Mucosa of descending colon (tissue), 3 donors: ENCODE data around the gene ZNF462. TPM values are rescaled to one million over a fixed set of nuclear protein-coding genes. Genes with fewer than 3 reads are reported as not detected.

Source experiments
- ATAC-seq: fragments of 200-7000 bp; cut with Tn5 transposase; one replicate; pipeline ENCODE4 v1.9.1; 2020; ENCODE audit warnings: mild to moderate bottlenecking, moderate library complexity
- DNase-seq, 3 donors: peaks; one replicate each; pipeline ENCODE4 v3.0.0-alpha.2; 2020
- H3K36me3 ChIP-seq: fragments of 200-600 bp; one replicate; pipeline ENCODE4 v1.8.0; 2021; ENCODE audit warnings: low read depth, mild to moderate bottlenecking
- H3K4me1 ChIP-seq: fragments of 200-600 bp; one replicate; pipeline ENCODE4 v1.8.0; 2021; ENCODE audit warnings: low read depth, mild to moderate bottlenecking
- H3K4me3 ChIP-seq: fragments of 200-600 bp; one replicate; pipeline ENCODE4 v1.8.0; 2021; ENCODE audit warnings: mild to moderate bottlenecking
- H3K9me3 ChIP-seq: fragments of 200-600 bp; one replicate; pipeline ENCODE4 v1.8.0; 2021; ENCODE audit warnings: mild to moderate bottlenecking
- CTCF ChIP-seq: fragments of 200-600 bp; IDR thresholded peaks from one replicate; pipeline ENCODE4 v1.8.0; 2022; ENCODE audit warnings: antibody characterized with exemption, mild to moderate bottlenecking
- intact Hi-C, 2 donors: fragments of 100-400 bp; cut with DNase I in 1 of 2; cut with micrococcal nuclease in 1 of 2; formaldehyde crosslinking; loops; one replicate each; pipeline versions ENCODE4 v1.11.0 to v1.11.1; 2022; cut with DNase I, micrococcal nuclease
- total RNA-seq, 3 donors: library from RNA; stranded (reverse); fragmentation: NEBNext Ultra II Directional in 2 of 3; extraction: Animal tissue kit (Norgen Biotek cat#: 25700) in 2 of 3; gene quantifications; one replicate each; pipeline versions ENCODE4 v1.2.1 to v1.2.4, GENCODE V29; 2021 to 2023
- donor health status: DM: no; HTN: no; CAD: no; lungs with moderate emphysema.
- donor health status: DM: no; HTN: no; CAD: no.
- donor health status: DM: no; HTN: yes; CAD: no.

Gene ZNF462
- total RNA-seq, 3 donors from 2014 or later, result 34.8 to 54.7 (median 48.7) TPM

DNA sequence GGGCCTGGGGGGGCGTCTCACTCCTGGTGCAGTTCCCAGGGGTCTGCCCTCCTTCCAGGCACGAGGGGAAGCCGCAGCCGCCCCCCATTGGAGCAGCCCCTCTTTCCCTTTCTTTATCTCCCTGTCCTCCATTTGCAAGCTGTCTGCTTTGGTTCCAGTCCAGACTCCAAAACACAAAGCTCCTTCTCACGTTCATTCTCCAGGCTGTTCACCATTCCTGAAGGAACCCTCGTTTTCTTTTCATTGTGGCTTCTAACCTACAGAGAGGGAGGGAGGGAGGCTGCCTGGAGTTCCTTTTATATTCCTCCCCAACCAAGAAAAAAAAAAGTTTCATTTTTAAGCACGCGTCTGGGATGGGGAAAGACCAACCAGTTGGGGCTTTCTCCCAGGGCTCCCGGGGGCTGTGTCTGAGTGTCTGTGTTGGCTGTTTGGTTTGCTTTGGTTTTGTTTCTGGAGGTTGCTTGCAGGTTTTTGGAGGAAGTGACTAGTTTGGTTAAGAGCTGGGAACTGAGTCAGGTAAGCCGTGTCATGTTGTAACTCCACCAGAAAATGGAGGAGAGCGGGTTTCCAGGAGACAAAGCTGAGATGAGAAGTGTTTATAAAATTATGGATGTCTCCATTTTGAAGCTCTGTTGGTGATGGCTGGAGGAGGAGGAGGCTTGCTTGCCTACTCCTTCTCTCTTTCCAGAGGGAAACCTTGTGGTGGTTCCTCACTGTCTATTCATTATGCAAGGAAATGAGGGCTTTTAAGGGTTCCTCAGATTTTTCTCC lies 1.6 kb downstream of the ZNF462 start:
- peak in 1 of 3 donors; percentile 30 for DNase-seq

GRCh38 chr9:106866243-106866642 lies 3.3 kb downstream of the ZNF462 start:
- intact Hi-C loops, result no loop called here
- no peak overlapping the region for H3K4me3 ChIP-seq
- H3K36me3 ChIP-seq, result no peaks in the 10 kb centered on the region
- H3K4me1 ChIP-seq, result peaks cover 15% of the 10 kb centered on the region
- H3K9me3 ChIP-seq, result no peaks in the 10 kb centered on the region
- TF ChIP-seq CTCF, result no peak
- DNase-seq (no peak), ATAC-seq (no peak)

More for the DNA sequence above, 1.6 kb downstream of the ZNF462 start:
- intact Hi-C loops, result loop anchor here in 1 of 2 donors (5.0 kb wide), 1 partner anchor 58 kb away; no protein-coding TSS in a partner anchor
- TF ChIP-seq CTCF, result no peak
- H3K4me3 ChIP-seq, result no peak overlapping the region
- H3K9me3 ChIP-seq, result no peaks in the 10 kb centered on the region
- H3K4me1 ChIP-seq, result peaks cover 11% of the 10 kb centered on the region
- ATAC-seq, result peak; percentile 1
- H3K36me3 ChIP-seq, result no peaks in the 10 kb centered on the region

GRCh38 chr9:106867286-106867685 lies 4.3 kb downstream of the ZNF462 start:
- DNase-seq (no peak), ATAC-seq (no peak)
- no peaks in the 10 kb centered on the region for H3K9me3 ChIP-seq
- no peak for TF ChIP-seq CTCF
- H3K4me1 ChIP-seq, result peaks cover 15% of the 10 kb centered on the region
- intact Hi-C loops, result no loop called here
- H3K4me3 ChIP-seq, result no peak overlapping the region
- H3K36me3 ChIP-seq, result no peaks in the 10 kb centered on the region

DNA sequence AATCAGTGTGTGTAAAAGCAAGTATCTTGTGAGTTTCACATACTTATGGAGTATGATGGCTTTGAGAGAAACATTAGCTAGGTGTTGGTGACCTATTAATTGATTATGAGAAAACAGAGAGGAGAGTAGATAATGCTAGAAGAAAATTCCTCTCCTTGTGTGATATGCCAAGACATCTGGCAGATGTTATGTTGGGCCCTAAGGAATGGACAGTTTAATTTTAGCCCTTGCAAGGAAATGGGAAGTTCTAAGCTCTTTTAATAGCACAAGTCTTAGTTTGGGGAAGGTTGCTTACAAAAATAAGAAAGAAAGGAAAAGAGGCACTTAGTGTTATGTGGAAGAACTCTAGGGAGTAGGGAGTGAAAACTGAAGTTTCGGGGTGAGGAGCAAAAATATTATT lies 5.1 kb downstream of the ZNF462 start:
- no peak for TF ChIP-seq CTCF
- intact Hi-C loops, result no loop called here
- ATAC-seq (no peak), DNase-seq (no peak)
- no peaks in the 10 kb centered on the region for H3K9me3 ChIP-seq
- no peak overlapping the region for H3K4me3 ChIP-seq
- H3K4me1 ChIP-seq, result peaks cover 15% of the 10 kb centered on the region
- H3K36me3 ChIP-seq, result no peaks in the 10 kb centered on the region

- Histone ChIP-seq H3K9me3 (no peaks in the 10 kb centered on the region), H3K4me3 (no peak overlapping the region), H3K36me3 (no peaks in the 10 kb centered on the region), H3K4me1 (peaks cover 15% of the 10 kb centered on the region)
- intact Hi-C loops, result no loop called here
- ATAC-seq (peak; percentile 27), DNase-seq (peak in 1 of 3 donors; percentile 38)
- no peak for TF ChIP-seq CTCF
Measured at GRCh38 chr9:106868565-106868964, 5.6 kb downstream of the ZNF462 start.
